GM18909 (cell line): Measurements from ENCODE around the gene IRF6.

Source experiments
- ATAC-seq: cut with Tn5 transposase; IDR thresholded peaks from one replicate; pipeline ENCODE4 v1.9.1; 2021; ENCODE audit warnings: mild to moderate bottlenecking; ENCODE audit not compliant: unreplicated experiment, poor library complexity

IRF6 gene

GRCh38 chr1:209766051-209766450 lies 39.9 kb downstream of the IRF6 start:
- no peak for ATAC-seq

DNA sequence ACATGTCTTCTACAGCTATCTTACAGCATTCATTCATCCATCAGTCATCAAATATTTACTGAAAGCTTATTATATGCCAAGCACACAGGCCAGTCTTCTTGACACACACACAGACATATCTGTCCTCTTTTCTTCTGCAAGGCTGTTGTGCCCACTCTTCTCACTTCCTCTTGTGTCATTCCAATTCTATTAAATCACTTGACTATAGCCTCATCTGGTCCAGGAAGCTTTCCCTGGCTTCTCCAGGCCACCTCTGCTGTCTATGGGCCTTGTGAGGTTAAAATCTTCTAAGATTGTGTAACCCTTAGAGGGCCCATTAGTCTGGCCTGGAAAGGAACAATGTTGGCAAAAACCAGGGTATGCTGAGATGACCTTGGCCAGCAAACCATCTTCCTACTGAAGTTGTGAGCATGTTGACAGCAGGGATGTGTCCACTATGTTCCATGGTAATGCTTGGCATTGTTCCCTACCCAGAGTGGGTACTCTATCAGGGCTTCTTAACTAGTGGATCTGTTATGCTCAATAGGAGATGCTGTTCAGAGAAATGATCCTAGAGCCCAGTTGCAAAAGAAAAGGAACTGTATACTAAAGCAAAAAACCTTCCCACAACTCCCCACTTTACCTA lies 44.8 kb downstream of the IRF6 start:
- ATAC-seq, result no peak

DNA sequence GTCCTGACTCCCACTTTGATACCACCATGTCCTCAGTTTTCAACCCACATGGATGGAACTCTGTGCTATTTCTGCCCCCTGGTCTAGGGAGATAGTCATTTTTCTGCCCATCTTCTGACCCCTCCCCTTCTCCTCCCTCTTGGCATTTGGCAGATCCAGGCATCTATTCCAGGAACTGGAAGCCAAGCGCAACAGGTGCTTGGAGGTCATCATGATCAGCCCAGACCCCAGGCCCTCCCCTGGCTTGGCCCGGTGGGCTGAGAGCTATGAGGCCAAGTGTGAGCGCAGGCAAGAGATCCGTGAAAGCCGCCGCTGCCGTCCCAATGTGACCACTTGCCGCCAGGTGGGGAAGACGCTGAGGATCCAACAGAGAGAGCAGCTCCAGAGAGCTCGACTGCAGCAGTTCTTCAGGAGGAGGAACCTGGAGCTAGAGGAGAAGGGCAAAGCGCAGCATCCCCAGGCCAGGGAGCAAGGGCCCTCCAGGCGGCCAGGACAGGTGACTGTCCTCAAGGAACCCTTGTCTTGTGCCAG lies 46.0 kb downstream of the IRF6 start:
- no peak for ATAC-seq

DNA sequence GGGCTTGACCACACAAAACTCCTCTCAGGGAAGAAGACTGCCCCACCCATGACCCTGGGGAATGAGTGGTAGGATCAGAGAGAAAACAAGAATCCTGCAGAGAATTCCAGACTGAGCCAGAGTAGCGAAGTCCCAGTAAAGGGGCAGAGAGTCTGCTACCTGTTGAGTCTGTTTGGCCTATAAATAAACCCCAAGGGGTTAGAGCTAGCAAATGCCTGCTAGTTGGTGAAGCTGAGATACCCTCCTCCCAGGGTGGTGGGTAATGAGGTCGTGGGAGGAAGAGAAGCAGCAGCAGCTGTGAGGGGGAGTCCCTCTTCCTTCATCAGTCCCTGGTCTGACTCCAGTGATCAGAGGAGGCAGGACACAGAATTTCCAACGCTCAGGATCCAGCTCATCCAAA lies 47.5 kb downstream of the IRF6 start:
- no peak for ATAC-seq

DNA sequence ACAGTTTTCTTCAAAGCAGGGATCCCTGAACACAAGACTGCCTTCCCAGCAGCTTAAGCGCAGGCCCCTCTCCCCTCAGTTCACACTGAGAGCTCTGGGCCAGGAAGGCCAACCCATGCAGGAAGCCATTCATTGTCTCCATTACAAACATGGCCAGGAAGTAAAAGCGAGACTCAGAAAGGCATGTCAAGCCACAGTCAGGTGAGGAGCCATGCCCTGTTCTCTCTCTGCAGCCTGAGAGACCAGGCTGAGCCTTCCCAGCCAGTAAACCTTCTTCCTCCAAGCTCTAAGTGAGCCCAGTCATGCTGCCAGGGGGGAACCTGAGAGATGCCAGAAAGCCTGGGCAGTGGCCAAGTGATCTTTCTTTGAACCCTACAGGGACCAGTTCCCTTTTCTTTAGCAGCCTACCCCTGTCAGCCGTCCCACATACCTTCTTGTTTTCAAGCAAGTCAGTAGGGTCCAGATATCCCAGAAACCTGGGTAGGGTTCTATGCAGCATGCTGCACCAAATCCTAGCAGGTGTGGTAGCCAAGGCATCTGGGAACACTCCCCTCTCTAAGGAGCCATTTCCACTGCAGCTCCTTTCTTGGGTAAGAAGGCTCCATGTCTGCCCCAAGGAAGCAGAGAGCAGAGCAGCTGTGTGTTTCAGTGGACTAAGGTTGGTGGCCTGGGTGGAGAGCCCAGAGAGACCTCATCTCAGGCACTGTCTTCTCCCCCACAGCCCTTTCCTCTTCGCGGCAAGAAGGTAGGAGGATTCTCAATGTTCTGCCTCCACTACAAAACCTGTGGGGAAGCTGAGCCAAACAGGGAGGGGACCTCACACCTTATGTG lies 49.1 kb downstream of the IRF6 start:
- peak; percentile 41 for ATAC-seq

- ATAC-seq, result peak; percentile 79
These were observed 49.9 kb downstream of the IRF6 start, which contains the start of gene TRAF3IP3 for GRCh38 chr1:209755926-209756614. Gene TRAF3IP3, plus strand, starts transcription at chr1:209756053. Its CDS starts 3,987 bp downstream, at chr1:209760040.

DNA sequence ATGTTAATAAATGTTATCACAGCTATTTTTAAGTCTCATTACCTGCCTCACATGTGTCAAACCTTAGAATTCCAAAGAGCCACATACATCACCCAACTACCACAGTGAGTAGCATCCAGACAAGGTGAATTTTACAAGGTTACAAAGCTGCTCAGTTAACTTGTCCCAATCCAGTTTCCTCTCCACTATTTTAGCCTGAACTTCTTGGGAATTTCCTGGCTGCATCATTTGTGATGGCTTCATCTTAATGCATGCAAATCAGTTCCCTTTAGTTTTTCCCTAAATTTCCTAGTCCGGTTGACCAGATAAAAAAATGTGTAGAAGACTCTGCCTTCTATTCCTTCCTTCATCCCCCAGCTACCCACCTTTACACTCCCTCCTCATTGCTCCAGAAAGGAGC lies 50.7 kb downstream of the IRF6 start:
- no peak for ATAC-seq

DNA sequence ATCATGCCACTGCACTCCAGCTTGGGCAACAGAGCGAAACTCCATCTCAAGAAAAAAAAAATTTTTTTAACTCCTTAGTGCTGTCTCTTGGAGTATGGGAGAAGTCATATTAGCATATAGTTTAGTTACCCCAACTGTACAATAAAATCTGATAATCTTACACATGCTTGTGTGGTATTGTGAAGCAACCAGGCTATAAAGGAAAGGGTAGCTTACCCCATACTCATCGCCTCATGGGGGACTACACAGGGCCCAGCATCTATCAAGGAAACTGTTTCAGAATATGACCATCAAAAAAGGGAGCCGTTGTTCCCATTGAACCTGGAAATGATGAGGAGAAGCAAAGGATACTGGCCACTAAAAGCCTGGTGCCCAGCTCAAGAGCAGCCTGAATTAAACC lies 53.1 kb downstream of the IRF6 start:
- ATAC-seq, result no peak

GRCh38 chr1:209751627-209752231 lies 54.2 kb downstream of the IRF6 start:
- peak; percentile 48 for ATAC-seq

GRCh38 chr1:209749670-209750323 lies 56.1 kb downstream of the IRF6 start:
- no peak for ATAC-seq

DNA sequence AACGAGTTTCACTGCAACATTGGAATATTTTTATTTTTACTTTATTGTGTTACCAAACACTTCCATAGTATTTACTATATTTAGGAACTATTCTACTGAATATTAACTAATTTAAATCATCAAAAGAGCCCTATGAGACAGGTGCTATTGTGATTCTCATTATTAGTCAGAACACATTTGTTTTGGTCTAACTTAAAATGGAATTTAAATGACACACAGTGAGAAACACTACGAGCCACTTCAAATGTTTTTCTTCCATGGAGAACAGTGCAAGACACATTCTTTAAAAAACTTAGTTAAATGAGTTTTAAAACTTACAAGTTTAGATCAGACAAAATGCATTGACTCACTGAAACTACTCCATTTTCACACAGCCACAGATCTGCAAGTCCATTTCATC lies 56.7 kb downstream of the IRF6 start:
- no peak for ATAC-seq

- no peak for ATAC-seq
These were observed 57.3 kb downstream of the IRF6 start for GRCh38 chr1:209748620-209749019.

- peak; percentile 84 for ATAC-seq
These were observed 58.2 kb downstream of the IRF6 start for GRCh38 chr1:209747580-209748262.

GRCh38 chr1:209746451-209747165 lies 59.3 kb downstream of the IRF6 start:
- ATAC-seq, result no peak

DNA sequence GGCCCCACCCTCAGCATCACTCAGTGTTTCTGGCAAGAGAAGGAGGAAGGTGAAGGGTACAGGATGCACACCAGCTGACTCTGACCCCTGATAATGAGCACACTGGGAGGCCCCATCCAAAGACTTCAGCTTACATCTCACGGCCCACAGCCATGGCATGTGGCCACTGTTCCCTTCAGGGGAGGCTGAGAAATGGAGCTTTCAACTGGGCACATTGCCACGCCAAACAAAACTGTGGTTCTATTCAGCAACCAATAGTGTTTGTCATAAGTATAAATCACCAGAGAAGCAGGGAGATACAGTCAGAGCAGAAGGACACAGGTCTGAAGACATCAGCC lies 62.8 kb downstream of the IRF6 start:
- no peak for ATAC-seq

GRCh38 chr1:209742409-209743144 lies 63.4 kb downstream of the IRF6 start:
- no peak for ATAC-seq

DNA sequence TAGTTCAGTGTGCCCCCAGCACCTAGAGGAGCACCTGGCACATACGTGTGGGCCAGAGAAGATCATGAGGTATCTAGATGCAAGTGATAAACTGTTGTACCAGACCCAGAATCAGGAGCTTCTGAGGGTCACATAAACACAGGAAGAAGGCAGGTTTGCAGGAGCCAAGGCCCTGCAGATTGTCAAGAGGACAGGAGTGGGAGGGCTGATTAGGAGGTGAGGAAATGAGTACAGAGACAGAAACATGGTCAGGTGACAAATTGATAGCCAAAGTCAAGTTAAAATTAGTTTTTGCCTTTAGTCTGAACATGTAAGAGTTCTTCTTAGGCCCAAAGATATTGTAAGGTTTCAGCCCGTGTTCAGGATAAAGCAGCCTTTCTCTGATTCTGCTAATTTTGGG lies 64.1 kb downstream of the IRF6 start:
- ATAC-seq, result no peak

DNA sequence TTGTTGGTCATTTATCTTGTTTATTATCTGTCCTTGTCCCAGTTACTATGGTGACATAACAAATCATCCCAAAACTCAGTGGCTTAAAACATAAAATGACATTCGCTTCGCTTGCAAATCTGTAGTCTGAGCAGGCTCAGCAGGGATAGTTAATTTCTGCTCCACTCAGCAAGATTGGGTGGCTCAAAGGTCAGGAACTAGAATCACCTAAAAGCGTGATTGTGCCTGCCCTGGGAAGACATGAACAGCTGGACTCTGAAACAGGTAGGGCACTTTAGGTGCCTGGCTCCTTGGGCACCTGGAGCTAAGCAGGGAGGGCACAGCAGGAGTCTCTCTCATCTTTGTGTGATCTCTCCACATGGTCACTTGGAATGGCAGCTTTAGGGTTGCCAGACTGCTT lies 64.7 kb downstream of the IRF6 start:
- no peak for ATAC-seq
